ENCODE results near the gene TMEM140. TPM values are rescaled to one million over a fixed set of nuclear protein-coding genes. Genes with fewer than 3 reads are reported as not detected.
A peak's percentile ranks its signal among the peaks of the same experiment; 100 is the strongest.

Gene TMEM140
- total RNA-seq, 1 donor from 2014 or later, result not detected

GRCh38 chr7:135194494-135195095, 46.7 kb downstream of the TMEM140 start:
- no peaks in the 10 kb centered on the region for H3K4me1 Mint-ChIP-seq (ENCODE audit: unreplicated experiment)
- H3K36me3 Mint-ChIP-seq (ENCODE audit: low read depth, unreplicated experiment), result peaks cover 36% of the 10 kb centered on the region
- no peak overlapping the region for H3K4me3 Mint-ChIP-seq (ENCODE audit: unreplicated experiment)
- no peaks in the 10 kb centered on the region for H3K9me3 Mint-ChIP-seq (ENCODE audit: unreplicated experiment)
- H3K27me3 Mint-ChIP-seq (ENCODE audit: unreplicated experiment), result no peaks in the 10 kb centered on the region
- TF ChIP-seq CTCF (IDR thresholded peaks at IDR 0.05; ENCODE audit: unreplicated experiment), result no peak
- DNase-seq (ENCODE audit: low spot score), result no peak
- H3K27ac Mint-ChIP-seq (ENCODE audit: unreplicated experiment), result no peak overlapping the region

DNA sequence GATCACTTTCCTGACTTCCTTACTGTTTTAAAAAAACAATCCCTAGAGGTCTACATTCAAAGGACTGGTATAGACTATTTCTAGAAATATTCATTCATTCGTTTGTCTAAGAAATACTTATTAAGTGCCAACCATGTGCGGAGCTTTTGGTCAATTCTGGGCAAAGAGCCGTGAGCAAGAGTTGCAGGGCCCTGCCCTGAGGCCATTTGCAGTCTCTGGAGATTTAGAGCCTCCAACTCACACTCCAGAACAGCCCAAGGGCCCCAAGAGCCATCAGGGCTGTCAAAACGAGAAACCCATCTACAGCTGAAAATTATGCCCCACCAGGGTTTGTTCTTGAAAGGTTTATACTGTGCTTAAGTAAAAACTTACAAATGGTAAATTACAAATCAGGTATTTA, 47.3 kb downstream of the TMEM140 start:
- peaks cover 32% of the 10 kb centered on the region for H3K36me3 Mint-ChIP-seq (ENCODE audit: low read depth, unreplicated experiment)
- no peaks in the 10 kb centered on the region for H3K4me1 Mint-ChIP-seq (ENCODE audit: unreplicated experiment)

DNA sequence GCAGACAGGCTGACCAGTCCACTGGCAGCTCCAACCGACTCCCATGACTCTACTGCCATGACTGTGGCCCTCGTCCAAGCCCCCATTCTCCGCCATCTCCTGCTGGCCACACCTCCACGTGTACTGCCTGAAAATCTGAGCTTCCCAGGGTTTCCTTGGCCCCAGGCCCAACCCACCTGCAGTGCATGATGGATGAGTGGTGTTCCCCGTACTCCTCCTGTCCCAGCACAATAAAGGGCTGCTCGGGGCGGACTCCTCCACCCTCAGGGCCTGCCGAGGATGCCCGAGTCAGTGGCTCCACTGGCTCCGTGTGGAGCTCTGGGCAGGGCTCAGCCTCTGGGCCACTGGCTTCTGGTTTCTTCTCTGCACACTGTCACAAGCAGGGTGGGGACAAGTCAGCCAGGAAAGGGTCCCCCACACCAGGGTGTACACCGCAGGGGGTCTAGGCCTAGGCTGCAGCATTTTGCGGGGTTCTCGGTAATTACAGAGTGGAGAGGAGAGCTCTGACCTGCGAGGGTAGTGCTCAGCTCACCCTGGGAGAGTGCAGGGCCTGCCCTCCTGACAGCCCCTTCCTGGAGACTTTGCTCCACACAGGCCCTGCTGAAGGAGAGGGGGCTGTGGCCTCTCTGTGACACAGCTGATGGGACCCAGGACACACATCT, 48.2 kb downstream of the TMEM140 start:
- Mint-ChIP-seq H3K36me3 (ENCODE audit: low read depth, unreplicated experiment) (peaks cover 32% of the 10 kb centered on the region), H3K4me1 (ENCODE audit: unreplicated experiment) (no peaks in the 10 kb centered on the region), H3K27ac (ENCODE audit: unreplicated experiment) (no peak overlapping the region), H3K9me3 (ENCODE audit: unreplicated experiment) (no peaks in the 10 kb centered on the region), H3K27me3 (ENCODE audit: unreplicated experiment) (no peaks in the 10 kb centered on the region), H3K4me3 (ENCODE audit: unreplicated experiment) (no peak overlapping the region)
- DNase-seq (ENCODE audit: low spot score), result no peak
- no peak for TF ChIP-seq CTCF (IDR thresholded peaks at IDR 0.05; ENCODE audit: unreplicated experiment)

More for the DNA sequence above, 47.3 kb downstream of the TMEM140 start:
- no peaks in the 10 kb centered on the region for H3K27me3 Mint-ChIP-seq (ENCODE audit: unreplicated experiment)
- no peak overlapping the region for H3K27ac Mint-ChIP-seq (ENCODE audit: unreplicated experiment)
- TF ChIP-seq CTCF (IDR thresholded peaks at IDR 0.05; ENCODE audit: unreplicated experiment), result no peak
- no peaks in the 10 kb centered on the region for H3K9me3 Mint-ChIP-seq (ENCODE audit: unreplicated experiment)
- DNase-seq (ENCODE audit: low spot score), result no peak
- H3K4me3 Mint-ChIP-seq (ENCODE audit: unreplicated experiment), result peak overlapping the region; percentile 2

DNA sequence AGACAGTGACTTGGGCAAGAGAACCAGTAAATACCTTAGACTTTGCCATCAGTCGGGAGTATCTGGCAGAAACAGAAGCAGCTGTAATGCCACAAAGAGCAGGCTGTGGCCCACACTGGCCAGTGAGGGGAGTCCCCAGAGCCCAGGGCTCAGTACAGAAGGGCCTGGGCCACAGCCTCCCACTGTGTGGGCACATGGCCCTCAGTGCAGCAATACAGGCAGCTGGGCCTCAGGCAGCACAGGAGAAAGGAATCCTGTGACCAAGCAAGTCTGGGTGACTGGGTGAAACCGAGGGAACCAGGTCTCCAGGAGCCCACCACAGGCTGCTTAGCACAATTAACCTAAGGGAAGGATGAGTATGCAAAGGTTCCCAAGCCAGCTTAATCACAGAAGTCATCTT, 49.5 kb downstream of the TMEM140 start:
- Mint-ChIP-seq H3K4me1 (ENCODE audit: unreplicated experiment) (no peaks in the 10 kb centered on the region), H3K9me3 (ENCODE audit: unreplicated experiment) (no peaks in the 10 kb centered on the region), H3K27ac (ENCODE audit: unreplicated experiment) (no peak overlapping the region), H3K27me3 (ENCODE audit: unreplicated experiment) (no peaks in the 10 kb centered on the region), H3K4me3 (ENCODE audit: unreplicated experiment) (no peak overlapping the region), H3K36me3 (ENCODE audit: low read depth, unreplicated experiment) (peaks cover 28% of the 10 kb centered on the region)
- DNase-seq (ENCODE audit: low spot score), result no peak
- TF ChIP-seq CTCF (IDR thresholded peaks at IDR 0.05; ENCODE audit: unreplicated experiment), result no peak

DNA sequence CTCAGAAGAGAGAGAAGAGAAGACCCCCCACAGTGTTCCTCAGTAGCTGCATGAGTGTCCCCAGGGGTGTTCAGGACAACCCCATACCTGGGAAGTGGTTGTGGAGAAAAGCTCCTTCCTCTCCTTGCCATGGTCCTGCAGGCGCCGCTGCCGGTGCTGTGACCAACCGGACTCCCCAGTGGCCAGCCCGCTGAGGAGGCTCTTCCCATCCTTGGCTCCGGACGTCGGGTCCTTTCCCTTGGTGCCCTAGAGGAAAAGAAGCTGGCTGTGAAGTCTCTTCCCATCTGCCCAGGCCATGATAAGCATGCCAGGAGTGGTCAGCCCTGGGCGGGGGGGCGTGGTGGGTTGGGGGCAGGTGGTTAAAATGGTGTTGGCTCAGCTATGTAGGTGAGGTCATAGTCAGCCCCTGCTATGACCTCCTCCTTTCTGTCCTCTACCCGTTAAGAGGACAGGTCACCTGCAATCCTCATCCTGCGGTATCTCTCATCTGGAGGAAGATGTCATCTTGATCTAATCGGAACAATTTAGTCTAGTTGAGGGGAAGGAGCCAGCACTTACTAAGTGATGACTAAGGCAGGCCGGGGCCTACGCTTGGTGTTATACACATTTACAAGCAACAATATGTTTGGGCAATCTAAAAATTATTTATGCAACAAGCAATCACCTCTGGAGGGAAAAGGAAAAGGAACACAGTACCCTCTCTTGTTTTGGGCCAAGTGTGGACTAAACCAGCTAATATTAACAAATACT, 50.2 kb downstream of the TMEM140 start:
- no peaks in the 10 kb centered on the region for H3K9me3 Mint-ChIP-seq (ENCODE audit: unreplicated experiment)
- no peak for DNase-seq (ENCODE audit: low spot score)
- no peak for TF ChIP-seq CTCF (IDR thresholded peaks at IDR 0.05; ENCODE audit: unreplicated experiment)
- no peaks in the 10 kb centered on the region for H3K4me1 Mint-ChIP-seq (ENCODE audit: unreplicated experiment)
- no peaks in the 10 kb centered on the region for H3K27me3 Mint-ChIP-seq (ENCODE audit: unreplicated experiment)
- peaks cover 22% of the 10 kb centered on the region for H3K36me3 Mint-ChIP-seq (ENCODE audit: low read depth, unreplicated experiment)
- peak overlapping the region; percentile 25 for H3K4me3 Mint-ChIP-seq (ENCODE audit: unreplicated experiment)
- no peak overlapping the region for H3K27ac Mint-ChIP-seq (ENCODE audit: unreplicated experiment)

Measured in endothelial cell (in vitro differentiated cells).